Measurements from ENCODE around the gene OR9A4. TPM values are rescaled to one million over a fixed set of nuclear protein-coding genes. Genes with fewer than 3 reads are reported as not detected.
A peak's percentile ranks its signal among the peaks of the same experiment; 100 is the strongest.

Gene OR9A4
- total RNA-seq, 1 experiment from 2014 or later = not detected

- no peak overlapping the region for H2AFZ ChIP-seq (ENCODE audit: low read length)
- no peaks in the 10 kb centered on the region for H3K9me3 ChIP-seq (ENCODE audit: low read length)
- TF ChIP-seq EZH2phosphoT487 (IDR thresholded peaks at IDR 0.05; ENCODE audit: borderline replicate concordance, low read length) (no peak), EZH2 (IDR thresholded peaks at IDR 0.05; ENCODE audit: low read length, unreplicated experiment) (no peak)
- TF ChIP-seq, protein P1, sequence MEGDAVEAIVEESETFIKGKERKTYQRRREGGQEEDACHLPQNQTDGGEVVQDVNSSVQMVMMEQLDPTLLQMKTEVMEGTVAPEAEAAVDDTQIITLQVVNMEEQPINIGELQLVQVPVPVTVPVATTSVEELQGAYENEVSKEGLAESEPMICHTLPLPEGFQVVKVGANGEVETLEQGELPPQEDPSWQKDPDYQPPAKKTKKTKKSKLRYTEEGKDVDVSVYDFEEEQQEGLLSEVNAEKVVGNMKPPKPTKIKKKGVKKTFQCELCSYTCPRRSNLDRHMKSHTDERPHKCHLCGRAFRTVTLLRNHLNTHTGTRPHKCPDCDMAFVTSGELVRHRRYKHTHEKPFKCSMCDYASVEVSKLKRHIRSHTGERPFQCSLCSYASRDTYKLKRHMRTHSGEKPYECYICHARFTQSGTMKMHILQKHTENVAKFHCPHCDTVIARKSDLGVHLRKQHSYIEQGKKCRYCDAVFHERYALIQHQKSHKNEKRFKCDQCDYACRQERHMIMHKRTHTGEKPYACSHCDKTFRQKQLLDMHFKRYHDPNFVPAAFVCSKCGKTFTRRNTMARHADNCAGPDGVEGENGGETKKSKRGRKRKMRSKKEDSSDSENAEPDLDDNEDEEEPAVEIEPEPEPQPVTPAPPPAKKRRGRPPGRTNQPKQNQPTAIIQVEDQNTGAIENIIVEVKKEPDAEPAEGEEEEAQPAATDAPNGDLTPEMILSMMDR (conservative IDR thresholded peaks at IDR 0.05; ENCODE audit: low read depth, low read length) = no peak
- H3F3A ChIP-seq (ENCODE audit: low read length, unreplicated experiment) = no peaks in the 10 kb centered on the region
- H3K4me2 ChIP-seq (ENCODE audit: low read length) = no peak overlapping the region
- H3K4me3 ChIP-seq (ENCODE audit: low read length) = no peak overlapping the region
- no peaks in the 10 kb centered on the region for H3K4me1 ChIP-seq (ENCODE audit: insufficient read depth, low read length)
- H3K9me2 ChIP-seq (replicated peaks; ENCODE audit: low read length) = no peaks in the 10 kb centered on the region
- no peaks in the 10 kb centered on the region for H4K20me1 ChIP-seq (ENCODE audit: low read length)
- no peak for DNase-seq
- H3K27me3 ChIP-seq (ENCODE audit: low read length) = peaks cover 22% of the 10 kb centered on the region
- no peaks in the 10 kb centered on the region for H3K79me2 ChIP-seq (ENCODE audit: low read length)
- ATAC-seq = no peak
- H3K27ac ChIP-seq (ENCODE audit: low read length) = no peak overlapping the region
- ChIA-PET POLR2A (ENCODE audit: unreplicated experiment) (no interaction called here), CTCF (no interaction called here)
- H3K36me3 ChIP-seq (ENCODE audit: low read depth, low read length) = no peaks in the 10 kb centered on the region
- intact Hi-C loops (cut with micrococcal nuclease) = no loop called here
- BruUV-seq (replicated peaks) = no TSS peak
- H3K9ac ChIP-seq (ENCODE audit: low read length) = no peak overlapping the region
Observed at GRCh38 chr7:141906285-141906684, 9.9 kb upstream of the OR9A4 start.

DNA sequence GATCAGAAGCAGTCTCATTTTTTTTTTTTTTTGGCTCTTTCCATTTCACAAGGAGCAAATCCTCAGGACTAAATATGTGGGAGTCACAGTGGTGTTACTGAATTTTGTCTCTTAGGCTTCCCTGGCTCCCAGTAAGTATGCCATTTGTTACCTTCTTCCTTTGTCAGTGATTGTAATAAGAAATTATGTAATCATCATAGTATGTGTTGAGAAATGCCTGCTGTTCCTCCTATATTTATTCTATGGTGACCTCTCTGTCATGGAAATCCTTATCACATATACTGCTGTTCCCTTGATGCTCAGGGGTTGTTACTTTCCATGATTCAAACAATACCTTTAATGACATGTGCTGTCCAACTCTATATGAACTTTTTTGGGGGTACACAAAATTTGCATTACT lies 4.8 kb upstream of the OR9A4 start:
- H3K9me3 ChIP-seq (ENCODE audit: low read length) = no peaks in the 10 kb centered on the region

DNA sequence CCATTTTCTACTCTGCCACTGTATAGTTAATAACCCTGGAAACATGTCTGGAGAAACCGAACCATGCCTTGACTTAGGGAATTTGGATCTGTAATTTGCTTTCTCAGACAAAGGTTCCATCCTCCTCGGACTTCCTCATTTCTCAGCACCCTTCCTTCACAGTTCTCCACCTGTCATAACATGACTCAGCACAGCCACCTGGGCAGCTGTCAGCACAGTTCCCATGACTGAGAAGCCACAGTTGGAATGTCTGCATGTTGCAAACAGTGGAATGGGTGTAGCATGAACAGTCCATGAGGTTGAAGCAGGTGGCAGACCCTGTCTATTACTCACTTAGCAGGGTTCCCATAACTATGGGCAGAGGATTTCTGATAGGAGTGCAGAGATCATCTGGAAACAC lies 634 bp upstream of the OR9A4 start:
- no peak for ATAC-seq

More for the DNA sequence above, 4.8 kb upstream of the OR9A4 start:
- no TSS peak for BruUV-seq (replicated peaks)
- POLR2A ChIA-PET (ENCODE audit: unreplicated experiment) = no interaction called here
- DNase-seq (no peak), ATAC-seq (no peak)
- TF ChIP-seq EZH2phosphoT487 (IDR thresholded peaks at IDR 0.05; ENCODE audit: borderline replicate concordance, low read length) (no peak), EZH2 (IDR thresholded peaks at IDR 0.05; ENCODE audit: low read length, unreplicated experiment) (no peak)
- TF ChIP-seq, protein P1 (conservative IDR thresholded peaks at IDR 0.05; ENCODE audit: low read depth, low read length) = no peak
- intact Hi-C loops (cut with micrococcal nuclease) = no loop called here
- no peak overlapping the region for H3K9ac ChIP-seq (ENCODE audit: low read length)
- no peaks in the 10 kb centered on the region for H3K36me3 ChIP-seq (ENCODE audit: low read depth, low read length)
- no peak overlapping the region for H3K4me2 ChIP-seq (ENCODE audit: low read length)
- no peaks in the 10 kb centered on the region for H3F3A ChIP-seq (ENCODE audit: low read length, unreplicated experiment)
- H3K9me2 ChIP-seq (replicated peaks; ENCODE audit: low read length) = no peaks in the 10 kb centered on the region
- CTCF ChIA-PET = no interaction called here
- H3K27ac ChIP-seq (ENCODE audit: low read length) = no peak overlapping the region
- no peak overlapping the region for H2AFZ ChIP-seq (ENCODE audit: low read length)
- no peak overlapping the region for H3K4me3 ChIP-seq (ENCODE audit: low read length)
- peaks cover 22% of the 10 kb centered on the region for H3K27me3 ChIP-seq (ENCODE audit: low read length)
- H3K4me1 ChIP-seq (ENCODE audit: insufficient read depth, low read length) = no peaks in the 10 kb centered on the region
- no peaks in the 10 kb centered on the region for H3K79me2 ChIP-seq (ENCODE audit: low read length)
- no peaks in the 10 kb centered on the region for H4K20me1 ChIP-seq (ENCODE audit: low read length)

More for the DNA sequence above, 634 bp upstream of the OR9A4 start:
- intact Hi-C loops (cut with micrococcal nuclease) = no loop called here
- Histone ChIP-seq H3K9me2 (replicated peaks; ENCODE audit: low read length) (no peaks in the 10 kb centered on the region), H3F3A (ENCODE audit: low read length, unreplicated experiment) (no peaks in the 10 kb centered on the region), H3K9ac (ENCODE audit: low read length) (no peak overlapping the region), H4K20me1 (ENCODE audit: low read length) (no peaks in the 10 kb centered on the region), H3K27me3 (ENCODE audit: low read length) (peaks cover 15% of the 10 kb centered on the region; the same call in 1 of the 2 replicates), H3K4me2 (ENCODE audit: low read length) (no peak overlapping the region), H2AFZ (ENCODE audit: low read length) (no peak overlapping the region), H3K27ac (ENCODE audit: low read length) (no peak overlapping the region), H3K36me3 (ENCODE audit: low read depth, low read length) (no peaks in the 10 kb centered on the region), H3K9me3 (ENCODE audit: low read length) (no peaks in the 10 kb centered on the region), H3K79me2 (ENCODE audit: low read length) (no peaks in the 10 kb centered on the region), H3K4me3 (ENCODE audit: low read length) (no peak overlapping the region), H3K4me1 (ENCODE audit: insufficient read depth, low read length) (no peaks in the 10 kb centered on the region)
- CTCF ChIA-PET = no interaction called here
- POLR2A ChIA-PET (ENCODE audit: unreplicated experiment) = no interaction called here
- BruUV-seq (replicated peaks) = no TSS peak
- TF ChIP-seq, protein P1 (conservative IDR thresholded peaks at IDR 0.05; ENCODE audit: low read depth, low read length) = no peak
- TF ChIP-seq EZH2 (IDR thresholded peaks at IDR 0.05; ENCODE audit: low read length, unreplicated experiment) (no peak), EZH2phosphoT487 (IDR thresholded peaks at IDR 0.05; ENCODE audit: borderline replicate concordance, low read length) (no peak)
- DNase-seq = peak; percentile 49

Measured in PC-3 (cell line).